BJ (cell line): Measurements from ENCODE around the gene EIF4EBP3. TPM values are rescaled to one million over a fixed set of nuclear protein-coding genes. Genes with fewer than 3 reads are reported as not detected.
"Not testable (repeated sequence)": the region's sequence is repeated elsewhere in the genome, so short reads cannot be mapped to it uniquely, and the experiment has no call there.

Experiments used
- CTCF ChIA-PET: fragments of 350-600 bp; formaldehyde crosslinking; extraction: SDS; loops from one replicate; lab custom pipeline; 2021; ENCODE audit warnings: antibody characterized with exemption, inconsistent platforms; lab: Yijun Ruan, JAX
- POLR2A ChIA-PET: fragments of 300-600 bp; sonication (Branson Sonifier 250); formaldehyde crosslinking; extraction: SDS; loops from one replicate; lab custom pipeline; 2021; ENCODE audit warnings: antibody characterized with exemption; lab: Charles Lee
- DNase-seq: peaks from one replicate; pipeline ENCODE4 v3.0.0-alpha.2; 2011; ENCODE audit warnings: low read depth
- H3K27me3 ChIP-seq: 2 replicates; pipeline ENCODE4 v1.6.0; 2011; ENCODE audit warnings: low read length; ENCODE audit not compliant: control insufficient read depth, insufficient read depth
- H3K36me3 ChIP-seq: 2 replicates; pipeline ENCODE4 v1.5.1; 2011; ENCODE audit warnings: low read length; ENCODE audit not compliant: control insufficient read depth, insufficient read depth
- H3K4me3 ChIP-seq: 2 replicates; pipeline ENCODE4 v1.5.1; 2011; ENCODE audit warnings: low read depth, mild to moderate bottlenecking, control low read depth, low read length
- CTCF ChIP-seq: IDR thresholded peaks from 2 replicates; pipeline ENCODE4 v1.5.1; 2011; ENCODE audit warnings: low read depth, mild to moderate bottlenecking, control low read depth, inconsistent platforms, low read length, moderate library complexity; ENCODE audit not compliant: insufficient read depth
- polyA plus RNA-seq: library from polyadenylated mRNA; depleted of rRNA; stranded (reverse); fragments of >200 nt; gene quantifications from 2 replicates; pipeline ENCODE4 v1.2.3, GENCODE V29; 2011

The EIF4EBP3 gene
- polyA plus RNA-seq, 1 experiment, result 7.9 TPM

- peaks cover 2% of the 10 kb centered on the region; the same call in 1 of the 2 replicates for H3K36me3 ChIP-seq
- ChIA-PET POLR2A (no interaction called here), CTCF (interaction anchor here (1.6 to 1.9 kb wide), 2 partner anchors 9 to 68 kb away, joined by 3 to 4 read pairs; partner anchors contain the start of genes APBB3 and SLC35A4)
- no peak for DNase-seq
- no peak for TF ChIP-seq CTCF
- no peak overlapping the region for H3K4me3 ChIP-seq
- H3K27me3 ChIP-seq, result no peaks in the 10 kb centered on the region
Observed at GRCh38 chr5:140573683-140574082, 26.2 kb downstream of the EIF4EBP3 start.

GRCh38 chr5:140574165-140574564 lies 26.7 kb downstream of the EIF4EBP3 start:
- no peak for TF ChIP-seq CTCF
- DNase-seq, result no peak
- Histone ChIP-seq H3K27me3 (no peaks in the 10 kb centered on the region), H3K36me3 (peaks cover 2% of the 10 kb centered on the region; the same call in 1 of the 2 replicates), H3K4me3 (no peak overlapping the region)
- ChIA-PET POLR2A (interaction anchor here (0.6 kb wide), 1 partner anchor 10 kb away, joined by 4 read pairs; the partner anchor contains the start of gene APBB3), CTCF (interaction anchor here (1.6 to 1.9 kb wide), 2 partner anchors 10 to 67 kb away, joined by 3 to 4 read pairs; partner anchors contain the start of genes APBB3 and SLC35A4)

- H3K4me3 ChIP-seq, result no peak overlapping the region
- DNase-seq, result no peak
- peaks cover 1% of the 10 kb centered on the region; the same call in 1 of the 2 replicates for H3K27me3 ChIP-seq
- peaks cover 2% of the 10 kb centered on the region; the same call in 1 of the 2 replicates for H3K36me3 ChIP-seq
- ChIA-PET CTCF (interaction anchor here (1.6 to 2.8 kb wide), 4 partner anchors 11 to 66 kb away, joined by 3 to 10 read pairs (median 6); partner anchors contain the start of genes APBB3, SLC35A4 and TMCO6), POLR2A (no interaction called here)
- peak; percentile 33 for TF ChIP-seq CTCF
Observed at GRCh38 chr5:140575309-140575708, 27.8 kb downstream of the EIF4EBP3 start.

GRCh38 chr5:140576776-140577201 lies 29.3 kb downstream of the EIF4EBP3 start:
- Histone ChIP-seq H3K4me3 (no peak overlapping the region), H3K36me3 (no peaks in the 10 kb centered on the region), H3K27me3 (peaks cover 1% of the 10 kb centered on the region; the same call in 1 of the 2 replicates)
- CTCF ChIA-PET, result interaction anchor here (0.9 to 2.8 kb wide), 3 partner anchors 47 to 62 kb away, joined by 3 to 8 read pairs (median 3); partner anchors contain the start of gene TMCO6
- POLR2A ChIA-PET, result no interaction called here
- no peak for TF ChIP-seq CTCF
- DNase-seq, result no peak

GRCh38 chr5:140579188-140579747 lies 31.8 kb downstream of the EIF4EBP3 start:
- CTCF ChIA-PET, POLR2A ChIA-PET, H3K36me3 ChIP-seq, H3K27me3 ChIP-seq, DNase-seq, H3K4me3 ChIP-seq: not testable (repeated sequence)
